Pancreas (tissue), 10 donors: ENCODE measurements around the gene HIVEP3. TPM values are rescaled to one million over a fixed set of nuclear protein-coding genes. Genes with fewer than 3 reads are reported as not detected.

Source experiments
- ATAC-seq, 4 donors: fragments of 200-7000 bp; cut with Tn5 transposase; one replicate each; pipeline versions ENCODE4 v1.8.0 to v1.9.1; 2020; ENCODE audit warnings: mild to moderate bottlenecking in 4 of 4, moderate library complexity in 4 of 4
- DNase-seq, 6 donors: peaks; one replicate each; pipeline ENCODE4 v3.0.0-alpha.2; 2020
- FAIRE-seq: peaks from 2 replicates; lab custom pipeline; 2012; peaks lifted over from hg19 to GRCh38; lab: Jason Lieb, UNC
- H3K27ac ChIP-seq, 4 donors: fragments of 200-600 bp; sonication (generic); 1 replicate in 3 of 4; 2 replicates in 1 of 4; pipeline versions ENCODE4 v1.5.0 to v1.8.0; 2020
- H3K27me3 ChIP-seq, 4 donors: fragments of 200-600 bp; one replicate each; pipeline ENCODE4 v1.8.0; 2021
- H3K36me3 ChIP-seq, 3 donors: fragments of 200-600 bp; sonication (generic) in 1 of 3; one replicate each; pipeline versions ENCODE4 v1.5.0 to v1.8.0; 2020 to 2021
- H3K4me1 ChIP-seq, 3 donors: fragments of 200-600 bp; one replicate each; pipeline ENCODE4 v1.8.0; 2021
- H3K4me3 ChIP-seq, 4 donors: fragments of 200-600 bp; sonication (generic) in 2 of 4; one replicate each; pipeline versions ENCODE4 v1.5.0 to v1.8.0; 2020 to 2021
- H3K9me3 ChIP-seq, 4 donors: fragments of 200-600 bp; one replicate each; pipeline ENCODE4 v1.8.0; 2021
- WGBS, 2 donors: extraction: QIAGEN DNeasy Blood & Tissue Kit; methylation state at CpG; one replicate each; pipeline ENCODE4 v1.1.7; 2013; 5-methylcytosine and 5-hydroxymethylcytosine counted together
- intact Hi-C, 3 donors: fragments of 100-400 bp; cut with DNase I; formaldehyde crosslinking; loops; one replicate each; pipeline versions ENCODE4 v1.11.1 to v1.14.2; 2022
- polyA plus RNA-seq, 2 donors: library from polyadenylated mRNA; stranded (reverse); fragments of 200-250 nt; gene quantifications; one replicate each; pipeline ENCODE4 v1.2.3, GENCODE V29; 2013
- total RNA-seq, 6 donors: library from RNA; stranded (reverse); fragmentation: NEBNext Ultra II Directional in 4 of 6; extraction: Animal tissue kit (Norgen Biotek cat#: 25700) in 4 of 6; gene quantifications; one replicate each; pipeline versions ENCODE4 v1.2.1 to v1.2.4, GENCODE V29; 2021 to 2023
- TF ChIP-seq, protein P1 (sequence below), 4 donors: fragments of 200-600 bp; sonication (generic) in 3 of 4; IDR thresholded peaks; one replicate each; pipeline versions ENCODE4 v1.5.0 to v1.8.0; 2021; ENCODE audit warnings: antibody characterized with exemption in 4 of 4
- donor health status: healthy with polysubstance abuse.
- donor health status: DM: no; HTN: no; CAD: no; lungs with moderate emphysema.
- donor health status: DM: no; HTN: no; CAD: no.
- donor health status: control.
- donor health status: control.
- donor health status: Bipolar disorder and iron deficiency.
- donor health status: DM: yes; HTN: yes; CAD: no.
- donor health status: DM: no; HTN: no; CAD: no.
- donor health status: DM: no; HTN: no; CAD: no.
- donor health status: DM: yes; HTN: yes; CAD: no.

Gene HIVEP3
- total and polyA plus RNA-seq, 8 donors: 2.7 to 5.0 (median 3.1) TPM

GRCh38 chr1:41690331-41690730, 228.4 kb downstream of the HIVEP3 start:
- WGBS, 2 donors: 92 to 97% methylated on average over 8 of the region's 8 CpGs
- H3K36me3 ChIP-seq: no peaks in the 10 kb centered on the region
- no peaks in the 10 kb centered on the region for H3K9me3 ChIP-seq

DNA sequence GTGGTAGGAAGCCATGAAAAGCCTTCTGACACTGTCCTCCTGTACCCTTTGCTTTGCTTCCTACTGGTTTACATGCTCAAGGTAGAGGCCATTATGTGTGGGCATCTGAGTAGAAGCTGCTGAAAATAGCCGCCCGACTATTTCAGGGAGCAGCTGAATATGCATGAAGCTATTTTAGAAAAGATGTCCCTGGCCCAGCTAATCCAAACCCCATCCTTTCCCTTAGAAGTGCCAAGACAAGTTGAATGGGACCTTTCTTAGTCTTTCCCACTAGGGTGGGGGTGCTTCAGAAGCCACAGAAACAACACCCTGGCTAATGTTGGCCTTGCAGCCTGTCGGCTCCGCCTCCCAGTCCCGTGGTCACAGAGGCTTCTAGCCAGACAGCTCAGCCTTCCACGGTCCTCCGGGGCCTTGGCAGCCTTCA, 229.2 kb downstream of the HIVEP3 start:
- peak in 1 of 6 donors; percentile 37 for DNase-seq
- intact Hi-C loops: no loop called here

More at GRCh38 chr1:41690331-41690730, 228.4 kb downstream of the HIVEP3 start:
- TF ChIP-seq, protein P1, sequence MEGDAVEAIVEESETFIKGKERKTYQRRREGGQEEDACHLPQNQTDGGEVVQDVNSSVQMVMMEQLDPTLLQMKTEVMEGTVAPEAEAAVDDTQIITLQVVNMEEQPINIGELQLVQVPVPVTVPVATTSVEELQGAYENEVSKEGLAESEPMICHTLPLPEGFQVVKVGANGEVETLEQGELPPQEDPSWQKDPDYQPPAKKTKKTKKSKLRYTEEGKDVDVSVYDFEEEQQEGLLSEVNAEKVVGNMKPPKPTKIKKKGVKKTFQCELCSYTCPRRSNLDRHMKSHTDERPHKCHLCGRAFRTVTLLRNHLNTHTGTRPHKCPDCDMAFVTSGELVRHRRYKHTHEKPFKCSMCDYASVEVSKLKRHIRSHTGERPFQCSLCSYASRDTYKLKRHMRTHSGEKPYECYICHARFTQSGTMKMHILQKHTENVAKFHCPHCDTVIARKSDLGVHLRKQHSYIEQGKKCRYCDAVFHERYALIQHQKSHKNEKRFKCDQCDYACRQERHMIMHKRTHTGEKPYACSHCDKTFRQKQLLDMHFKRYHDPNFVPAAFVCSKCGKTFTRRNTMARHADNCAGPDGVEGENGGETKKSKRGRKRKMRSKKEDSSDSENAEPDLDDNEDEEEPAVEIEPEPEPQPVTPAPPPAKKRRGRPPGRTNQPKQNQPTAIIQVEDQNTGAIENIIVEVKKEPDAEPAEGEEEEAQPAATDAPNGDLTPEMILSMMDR (IDR thresholded peaks at IDR 0.05): no peak
- Histone ChIP-seq H3K4me3 (no peak overlapping the region), H3K27me3 (no peaks in the 10 kb centered on the region), H3K27ac (no peak overlapping the region), H3K4me1 (no peaks in the 10 kb centered on the region)
- DNase-seq: no peak
- no peak for FAIRE-seq
- ATAC-seq: no peak
- intact Hi-C loops: no loop called here

GRCh38 chr1:41689139-41689538, 229.6 kb downstream of the HIVEP3 start:
- FAIRE-seq (no peak), ATAC-seq (no peak), DNase-seq (no peak)
- Histone ChIP-seq H3K9me3 (no peaks in the 10 kb centered on the region), H3K4me1 (no peaks in the 10 kb centered on the region), H3K4me3 (no peak overlapping the region), H3K27ac (no peak overlapping the region), H3K36me3 (no peaks in the 10 kb centered on the region), H3K27me3 (no peaks in the 10 kb centered on the region)
- WGBS, 2 donors: 90 to 92% methylated on average over 10 of the region's 10 CpGs
- TF ChIP-seq, protein P1 (IDR thresholded peaks at IDR 0.05): no peak
- intact Hi-C loops: no loop called here

More for the DNA sequence above, 229.2 kb downstream of the HIVEP3 start:
- Histone ChIP-seq H3K9me3 (no peaks in the 10 kb centered on the region), H3K27ac (no peak overlapping the region), H3K4me1 (no peaks in the 10 kb centered on the region), H3K36me3 (no peaks in the 10 kb centered on the region), H3K4me3 (no peak overlapping the region), H3K27me3 (no peaks in the 10 kb centered on the region)
- ATAC-seq: peak in 3 of 4 donors; percentile 20 to 87 (median 46)
- no peak for FAIRE-seq
- 61 to 62% methylated on average over 7 of the region's 7 CpGs for WGBS, 2 donors
- TF ChIP-seq, protein P1 (IDR thresholded peaks at IDR 0.05): no peak

GRCh38 chr1:41687007-41687406, 231.7 kb downstream of the HIVEP3 start:
- no peak overlapping the region for H3K4me3 ChIP-seq
- H3K27me3 ChIP-seq: no peaks in the 10 kb centered on the region
- DNase-seq (no peak), FAIRE-seq (no peak), ATAC-seq (no peak)
- H3K4me1 ChIP-seq: no peaks in the 10 kb centered on the region
- no peaks in the 10 kb centered on the region for H3K9me3 ChIP-seq
- TF ChIP-seq, protein P1 (IDR thresholded peaks at IDR 0.05): no peak
- H3K36me3 ChIP-seq: no peaks in the 10 kb centered on the region
- H3K27ac ChIP-seq: no peak overlapping the region
- 90 to 95% methylated on average over 1 of the region's 1 CpG for WGBS, 2 donors
- intact Hi-C loops: no loop called here

- H3K36me3 ChIP-seq: no peaks in the 10 kb centered on the region
- H3K27ac ChIP-seq: no peak overlapping the region
- ATAC-seq (peak in 3 of 4 donors; percentile 12 to 67 (median 40)), DNase-seq (no peak), FAIRE-seq (no peak)
- H3K4me3 ChIP-seq: no peak overlapping the region
- intact Hi-C loops: no loop called here
- 81 to 85% methylated on average over 3 to 4 of the region's 4 CpGs for WGBS, 2 donors
- no peaks in the 10 kb centered on the region for H3K27me3 ChIP-seq
- no peaks in the 10 kb centered on the region for H3K4me1 ChIP-seq
- no peaks in the 10 kb centered on the region for H3K9me3 ChIP-seq
- TF ChIP-seq, protein P1 (IDR thresholded peaks at IDR 0.05): no peak
Measured at GRCh38 chr1:41683681-41684500, 234.8 kb downstream of the HIVEP3 start.
